ENCODE data around the gene SLC16A1. TPM values are rescaled to one million over a fixed set of nuclear protein-coding genes. Genes with fewer than 3 reads are reported as not detected.

Gene SLC16A1
- total and polyA plus RNA-seq, 2 of the 8 experiments (the other 6 are each of a cell fraction or from before 2014, with no cell fraction given) = 435 to 545 TPM

DNA sequence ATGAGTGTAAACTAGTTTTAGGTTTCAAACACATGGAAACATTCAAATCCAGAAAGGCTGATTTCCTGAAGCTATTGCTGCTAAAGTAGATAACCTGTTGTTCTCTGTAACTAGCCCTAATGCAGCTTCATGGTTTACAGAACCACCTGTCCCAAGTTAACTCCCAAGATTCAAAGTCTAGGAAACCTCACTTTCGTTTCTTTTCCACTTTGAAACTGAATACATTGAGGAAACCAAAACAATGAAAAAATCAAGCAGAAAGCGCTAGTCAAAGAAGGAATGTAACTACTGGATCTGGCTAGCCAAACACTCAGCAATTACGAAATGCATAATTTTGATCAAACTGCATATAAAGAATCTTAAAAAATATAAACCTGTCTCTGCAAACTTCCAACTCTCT is 17.8 kb downstream of the SLC16A1 start:
- H3K79me2 ChIP-seq (ENCODE audit: control insufficient read depth in 1 of 2, insufficient read depth in 2 of 2, low read length in 2 of 2) = peaks cover 34 to 100% of the 10 kb centered on the region in 2 experiments
- TF ChIP-seq SP4 (IDR thresholded peaks at IDR 0.05; ENCODE audit: low read length) = no peak
- TF ChIP-seq TCF12 (IDR thresholded peaks at IDR 0.05; ENCODE audit: low read depth, low read length) = no peak
- TF ChIP-seq EP300 (IDR thresholded peaks at IDR 0.05; ENCODE audit: borderline replicate concordance in 1 of 2, low read depth in 2 of 2, low read length in 2 of 2) = no peak
- no peak for TF ChIP-seq SUZ12 (IDR thresholded peaks at IDR 0.05; ENCODE audit: low read length)
- TF ChIP-seq TAF1 (IDR thresholded peaks at IDR 0.05; ENCODE audit: low read depth, low read length) = no peak
- no peaks in the 10 kb centered on the region; the same call in 1 of the 2 replicates for H3K79me1 ChIP-seq (ENCODE audit: low read depth, low read length)
- no peaks in the 10 kb centered on the region for H3K23me2 ChIP-seq (ENCODE audit: low read depth, low read length)
- H3K23ac ChIP-seq (ENCODE audit: insufficient read length) = no peak overlapping the region
- peak overlapping the region in 1 of 4 experiments; percentile 7; a peak in 1 of 8 replicates for H3K4me3 ChIP-seq (ENCODE audit: extremely low read depth in 1 of 4, insufficient read depth in 2 of 4, low read depth in 3 of 4, low read length in 4 of 4)
- H3K18ac ChIP-seq (ENCODE audit: extremely low read depth, low read length) = no peak overlapping the region
- FAIRE-seq = no peak
- ChIA-PET POLR2A (ENCODE audit: partially characterized antibody) (interaction anchor here (1.0 to 6.8 kb wide), 6 partner anchors 8 to 135 kb away, joined by 3 to 40 read pairs (median 10); partner anchors contain the start of genes LRIG2 and SLC16A1), CTCF (ENCODE audit: partially characterized antibody) (interaction anchor here (1.3 to 2.1 kb wide), 2 partner anchors 16 to 68 kb away, joined by 3 to 4 read pairs; no protein-coding TSS in a partner anchor)
- no peak overlapping the region for H2BK15ac ChIP-seq (ENCODE audit: low read length)
- peaks cover 0 to 3% (median 0%) of the 10 kb centered on the region in 4 experiments; a peak in 2 of 7 replicates for H3K4me1 ChIP-seq (replicated peaks in 1 of 4; ENCODE audit: control insufficient read depth in 3 of 4, insufficient read depth in 4 of 4, low read length in 3 of 4)
- H3K36me3 ChIP-seq (ENCODE audit: control insufficient read depth in 2 of 4, insufficient read depth in 4 of 4, low read length in 3 of 4) = peaks cover 0 to 26% (median 1%) of the 10 kb centered on the region in 4 experiments; a peak in 3 of 8 replicates
- no peak overlapping the region for H2BK20ac ChIP-seq (ENCODE audit: low read length)
- no peak overlapping the region for H4K5ac ChIP-seq (ENCODE audit: insufficient read length, low read depth, low read length)
- peaks cover 9 to 32% of the 10 kb centered on the region in 2 experiments for H4K20me1 ChIP-seq (replicated peaks in 1 of 2; ENCODE audit: control insufficient read depth in 1 of 2, insufficient read depth in 2 of 2, low read length in 2 of 2)
- no peak overlapping the region for H3K56ac ChIP-seq (replicated peaks; ENCODE audit: insufficient read length, low read depth, low read length)
- DNase-seq (ENCODE audit: low read depth in 1 of 2, low spot score in 2 of 2) = no peak
- H3K9ac ChIP-seq (replicated peaks in 1 of 4; ENCODE audit: extremely low read depth in 1 of 4, low read depth in 3 of 4, low read length in 3 of 4) = no peak overlapping the region
- H2BK5ac ChIP-seq (ENCODE audit: low read depth, low read length) = no peak overlapping the region
- 80% methylated on average over 3 of the region's 3 CpGs; no CpG with 5 or more reads in 1 of the 2 experiments for WGBS, 2 experiments (ENCODE audit: extremely low coverage in 1 of 2, insufficient coverage in 1 of 2, insufficient read length in 1 of 2, insufficient replicate concordance in 2 of 2, low coverage in 1 of 2, low lambda C conversion rate in 2 of 2, missing lambda C conversion rate in 1 of 2)
- H2AK5ac ChIP-seq (ENCODE audit: low read depth, low read length) = no peak overlapping the region
- no peak overlapping the region for H4K8ac ChIP-seq (ENCODE audit: extremely low read depth, insufficient read depth, low read length)
- H2BK12ac ChIP-seq (ENCODE audit: low read depth, low read length) = no peak overlapping the region
- H3K4ac ChIP-seq (replicated peaks; ENCODE audit: insufficient read length, low read depth, low read length) = no peak overlapping the region
- H3K27ac ChIP-seq (ENCODE audit: low read depth, low read length) = no peak overlapping the region
- no peak overlapping the region for H2BK120ac ChIP-seq (replicated peaks; ENCODE audit: low read depth, low read length)
- H4K91ac ChIP-seq (replicated peaks; ENCODE audit: insufficient read length, low read length) = no peak overlapping the region
- no peaks in the 10 kb centered on the region for H3K9me3 ChIP-seq (ENCODE audit: insufficient read depth in 2 of 2, low read depth in 1 of 2, low read length in 1 of 2)
- no peak overlapping the region for H3K14ac ChIP-seq (ENCODE audit: insufficient read length)
- no peak overlapping the region for H2AFZ ChIP-seq (ENCODE audit: low read length)
- H3K4me2 ChIP-seq (ENCODE audit: insufficient read depth in 1 of 2, low read depth in 2 of 2, low read length in 2 of 2) = peak overlapping the region in 1 of 2 experiments; percentile 3; a peak in 1 of 4 replicates
- H3K27me3 ChIP-seq (replicated peaks in 1 of 4; ENCODE audit: control insufficient read depth in 3 of 4, extremely low read depth in 1 of 4, insufficient read depth in 3 of 4, low read length in 3 of 4) = no peaks in the 10 kb centered on the region

Data from H1 (cell line).